CD14-positive monocyte (primary cell): ENCODE data around the gene SIPA1. TPM values are rescaled to one million over a fixed set of nuclear protein-coding genes. Genes with fewer than 3 reads are reported as not detected.

Source experiments
- DNase-seq, 3 donors: peaks; one replicate each; pipeline ENCODE4 v3.0.0-alpha.2; 2011 to 2022
- H2AFZ ChIP-seq: 2 replicates; pipeline ENCODE4 v1.6.0; 2012; ENCODE audit warnings: mild to moderate bottlenecking, low read depth, low read length, inconsistent platforms; ENCODE audit not compliant: insufficient read depth, poor library complexity, severe bottlenecking
- H3K27ac ChIP-seq, 2 donors: 1 replicate in 1 of 2; 2 replicates in 1 of 2; pipeline ENCODE4 v1.5.1; 2012 to 2013; ENCODE audit warnings: low read length in 2 of 2, control low read depth in 1 of 2, inconsistent platforms in 1 of 2, low read depth in 1 of 2, mild to moderate bottlenecking in 1 of 2
- H3K27me3 ChIP-seq, 2 donors: one replicate each; pipeline versions ENCODE4 v1.6.0 to v1.6.1; 2011 to 2013; ENCODE audit warnings: low read length in 2 of 2; ENCODE audit not compliant: control insufficient read depth in 2 of 2, insufficient read depth in 2 of 2
- H3K36me3 ChIP-seq, 2 donors: replicated peaks in 1 of 2; 1 replicate in 1 of 2; 2 replicates in 1 of 2; pipeline versions ENCODE4 v1.5.1 to v1.6.1; 2012 to 2013; ENCODE audit warnings: low read length in 2 of 2, control low read depth in 1 of 2, inconsistent platforms in 1 of 2, mild to moderate bottlenecking in 1 of 2; ENCODE audit not compliant: insufficient read depth in 2 of 2, control insufficient read depth in 1 of 2
- H3K4me1 ChIP-seq, 2 donors: 1 replicate in 1 of 2; 2 replicates in 1 of 2; pipeline versions ENCODE4 v1.5.1 to v1.6.1; 2012 to 2013; ENCODE audit warnings: low read length in 2 of 2, control low read depth in 1 of 2, inconsistent platforms in 1 of 2, mild to moderate bottlenecking in 1 of 2, moderate library complexity in 1 of 2; ENCODE audit not compliant: insufficient read depth in 2 of 2, control insufficient read depth in 1 of 2
- H3K4me2 ChIP-seq: replicated peaks from 2 replicates; pipeline ENCODE3; 2012; ENCODE audit warnings: low read length, moderate library complexity, mild to moderate bottlenecking; ENCODE audit not compliant: poor library complexity, severe bottlenecking; ENCODE audit errors: extremely low read depth
- H3K4me3 ChIP-seq, 3 experiments: fragments of 200-600 bp in 1 of 3; sonication (generic) in 1 of 3; replicated peaks in 1 of 3; 1 replicate in 2 of 3; 2 replicates in 1 of 3; pipeline ENCODE4 v1.5.1; 2011 to 2013; ENCODE audit warnings: low read length in 3 of 3, mild to moderate bottlenecking in 3 of 3, control low read depth in 2 of 3, low read depth in 2 of 3, inconsistent platforms in 1 of 3, moderate library complexity in 1 of 3
- H3K79me2 ChIP-seq: 2 replicates; pipeline ENCODE4 v1.6.0; 2012; ENCODE audit warnings: mild to moderate bottlenecking, control low read depth, inconsistent platforms, low read length, moderate library complexity; ENCODE audit not compliant: insufficient read depth
- H3K9ac ChIP-seq: 2 replicates; pipeline ENCODE4 v1.6.0; 2017; ENCODE audit warnings: low read length, mild to moderate bottlenecking; ENCODE audit not compliant: insufficient read depth, poor library complexity, severe bottlenecking
- H3K9me3 ChIP-seq, 2 donors: replicated peaks in 1 of 2; 1 replicate in 1 of 2; 2 replicates in 1 of 2; pipeline versions ENCODE4 v1.5.1 to v1.6.1; 2012 to 2013; ENCODE audit warnings: low read length in 2 of 2, control low read depth in 1 of 2; ENCODE audit not compliant: control insufficient read depth in 1 of 2, insufficient read depth in 1 of 2
- H4K20me1 ChIP-seq: 2 replicates; pipeline ENCODE4 v1.6.0; 2012; ENCODE audit warnings: mild to moderate bottlenecking, low read length, control low read depth, moderate library complexity; ENCODE audit not compliant: insufficient read depth
- H3K27ac Mint-ChIP-seq, 7 donors: one replicate each; pipeline ENCODE4 v1.8.0; 2020; ENCODE audit warnings: mild to moderate bottlenecking in 7 of 7, mixed read lengths in 7 of 7, moderate library complexity in 6 of 7, inconsistent platforms in 2 of 7
- H3K27me3 Mint-ChIP-seq, 3 donors: one replicate each; pipeline ENCODE4 v1.8.0; 2021 to 2022; ENCODE audit warnings: low read depth in 3 of 3, mild to moderate bottlenecking in 3 of 3, mixed read lengths in 3 of 3, moderate library complexity in 3 of 3, inconsistent platforms in 1 of 3
- H3K36me3 Mint-ChIP-seq, 2 donors: one replicate each; pipeline ENCODE4 v1.8.0; 2020; ENCODE audit warnings: mixed read lengths in 2 of 2, inconsistent platforms in 1 of 2, mild to moderate bottlenecking in 1 of 2
- H3K4me1 Mint-ChIP-seq: one replicate; pipeline ENCODE4 v1.8.0; 2020; ENCODE audit warnings: mild to moderate bottlenecking, mixed read lengths
- H3K4me3 Mint-ChIP-seq, 2 donors: one replicate each; pipeline ENCODE4 v1.8.0; 2020; ENCODE audit warnings: mild to moderate bottlenecking in 2 of 2, mixed read lengths in 2 of 2, moderate library complexity in 1 of 2
- H3K9me3 Mint-ChIP-seq, 7 donors: one replicate each; pipeline ENCODE4 v1.8.0; 2020 to 2022; ENCODE audit warnings: mixed read lengths in 7 of 7, mild to moderate bottlenecking in 6 of 7, moderate library complexity in 6 of 7, inconsistent platforms in 2 of 7
- WGBS: methylation state at CpG from one replicate; pipeline ENCODE4 v1.1.5; 2013; ENCODE audit warnings: missing lambda C conversion rate; ENCODE audit not compliant: insufficient coverage; 5-methylcytosine and 5-hydroxymethylcytosine counted together
- intact Hi-C, 2 donors: fragments of 100-400 bp; cut with micrococcal nuclease; formaldehyde crosslinking; loops; one replicate each; pipeline versions ENCODE4 v1.15.0 to v1.15.1; 2023
- polyA plus RNA-seq, 3 donors: library from polyadenylated mRNA; depleted of rRNA in 1 of 3; unstranded in 2 of 3; stranded (reverse) in 1 of 3; fragments of 300-500 nt in 2 of 3; fragments of >200 nt in 1 of 3; fragmentation: Illumina TruSeq in 2 of 3; gene quantifications; 1 replicate in 2 of 3; 2 replicates in 1 of 3; pipeline ENCODE4 v1.2.3, GENCODE V29; 2012 to 2021
- TF ChIP-seq, protein P1 (sequence below): fragments of 200-600 bp; IDR thresholded peaks from one replicate; pipeline ENCODE4 v1.8.0; 2022; ENCODE audit warnings: antibody characterized with exemption, mild to moderate bottlenecking

The SIPA1 gene
- polyA plus RNA-seq, 3 donors: 83.4 to 110 (median 86.5) TPM

- Histone ChIP-seq H3K36me3 (peaks cover 57 to 72% of the 10 kb centered on the region in 2 donors), H3K4me3 (no peak overlapping the region), H3K9ac (no peak overlapping the region), H3K9me3 (no peaks in the 10 kb centered on the region), H3K27me3 (no peaks in the 10 kb centered on the region), H3K27ac (no peak overlapping the region), H2AFZ (no peak overlapping the region), H3K4me1 (peaks cover 11 to 16% of the 10 kb centered on the region in 2 donors), H4K20me1 (peaks cover 95% of the 10 kb centered on the region), H3K4me2 (no peak overlapping the region), H3K79me2 (peaks cover 3% of the 10 kb centered on the region)
- no peak overlapping the region for H3K27ac Mint-ChIP-seq
- H3K4me1 Mint-ChIP-seq: peaks cover 16% of the 10 kb centered on the region
- no peaks in the 10 kb centered on the region for H3K27me3 Mint-ChIP-seq
- 98% methylated on average over 44 of the region's 49 CpGs for WGBS
- intact Hi-C loops: no loop called here
- no peak overlapping the region for H3K4me3 Mint-ChIP-seq
- TF ChIP-seq, protein P1, sequence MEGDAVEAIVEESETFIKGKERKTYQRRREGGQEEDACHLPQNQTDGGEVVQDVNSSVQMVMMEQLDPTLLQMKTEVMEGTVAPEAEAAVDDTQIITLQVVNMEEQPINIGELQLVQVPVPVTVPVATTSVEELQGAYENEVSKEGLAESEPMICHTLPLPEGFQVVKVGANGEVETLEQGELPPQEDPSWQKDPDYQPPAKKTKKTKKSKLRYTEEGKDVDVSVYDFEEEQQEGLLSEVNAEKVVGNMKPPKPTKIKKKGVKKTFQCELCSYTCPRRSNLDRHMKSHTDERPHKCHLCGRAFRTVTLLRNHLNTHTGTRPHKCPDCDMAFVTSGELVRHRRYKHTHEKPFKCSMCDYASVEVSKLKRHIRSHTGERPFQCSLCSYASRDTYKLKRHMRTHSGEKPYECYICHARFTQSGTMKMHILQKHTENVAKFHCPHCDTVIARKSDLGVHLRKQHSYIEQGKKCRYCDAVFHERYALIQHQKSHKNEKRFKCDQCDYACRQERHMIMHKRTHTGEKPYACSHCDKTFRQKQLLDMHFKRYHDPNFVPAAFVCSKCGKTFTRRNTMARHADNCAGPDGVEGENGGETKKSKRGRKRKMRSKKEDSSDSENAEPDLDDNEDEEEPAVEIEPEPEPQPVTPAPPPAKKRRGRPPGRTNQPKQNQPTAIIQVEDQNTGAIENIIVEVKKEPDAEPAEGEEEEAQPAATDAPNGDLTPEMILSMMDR: no peak
- no peaks in the 10 kb centered on the region for H3K9me3 Mint-ChIP-seq
- peaks cover 53 to 73% of the 10 kb centered on the region in 2 donors for H3K36me3 Mint-ChIP-seq
- DNase-seq: no peak
Measured at GRCh38 chr11:65599216-65599954, 38.5 kb upstream of the SIPA1 start.

DNA sequence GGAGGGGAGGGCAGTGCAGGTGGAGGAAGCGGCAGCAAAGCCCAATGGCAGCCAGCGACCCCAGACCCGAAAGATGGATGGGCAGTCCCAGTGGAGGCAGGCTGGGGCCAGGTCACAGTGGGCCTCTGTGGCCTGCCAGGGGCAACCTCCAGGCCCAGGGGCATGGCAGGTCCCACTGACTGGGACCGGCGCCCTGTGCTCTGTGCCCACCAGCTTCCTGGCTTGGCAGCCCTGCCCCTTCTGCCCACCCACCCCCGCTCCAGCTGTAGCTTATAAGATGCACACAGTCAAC, 38.0 kb upstream of the SIPA1 start:
- peaks cover 12% of the 10 kb centered on the region for H3K4me1 Mint-ChIP-seq
- H3K4me2 ChIP-seq: no peak overlapping the region
- no peak overlapping the region for H3K27ac ChIP-seq
- H3K79me2 ChIP-seq: peaks cover 5% of the 10 kb centered on the region
- TF ChIP-seq, protein P1: no peak
- H3K27me3 ChIP-seq: no peaks in the 10 kb centered on the region
- H3K9ac ChIP-seq: no peak overlapping the region
- H3K36me3 ChIP-seq: peaks cover 62 to 77% of the 10 kb centered on the region in 2 donors
- H3K27me3 Mint-ChIP-seq: no peaks in the 10 kb centered on the region
- H2AFZ ChIP-seq: no peak overlapping the region
- no peak overlapping the region for H3K4me3 ChIP-seq
- no peaks in the 10 kb centered on the region for H3K9me3 ChIP-seq
- no peak overlapping the region for H3K4me3 Mint-ChIP-seq
- WGBS: 100% methylated on average over 5 of the region's 6 CpGs
- peaks cover 58 to 78% of the 10 kb centered on the region in 2 donors for H3K36me3 Mint-ChIP-seq
- no peak overlapping the region for H3K27ac Mint-ChIP-seq
- DNase-seq: no peak
- H4K20me1 ChIP-seq: peaks cover 95% of the 10 kb centered on the region
- intact Hi-C loops: no loop called here
- H3K9me3 Mint-ChIP-seq: no peaks in the 10 kb centered on the region
- peaks cover 9 to 14% of the 10 kb centered on the region in 2 donors for H3K4me1 ChIP-seq
